Activated CD8-positive, alpha-beta memory T cell treated with anti-CD3 and anti-CD28 coated beads, Interleukin-2, amount 50 U/mL, for 4 hours (primary cell): ENCODE measurements around the gene DDIAS.
A peak's percentile ranks its signal among the peaks of the same experiment; 100 is the strongest.

Experiments used
- DNase-seq: peaks from one replicate; pipeline ENCODE4 v3.0.0-alpha.2; 2020

The DDIAS gene

DNA sequence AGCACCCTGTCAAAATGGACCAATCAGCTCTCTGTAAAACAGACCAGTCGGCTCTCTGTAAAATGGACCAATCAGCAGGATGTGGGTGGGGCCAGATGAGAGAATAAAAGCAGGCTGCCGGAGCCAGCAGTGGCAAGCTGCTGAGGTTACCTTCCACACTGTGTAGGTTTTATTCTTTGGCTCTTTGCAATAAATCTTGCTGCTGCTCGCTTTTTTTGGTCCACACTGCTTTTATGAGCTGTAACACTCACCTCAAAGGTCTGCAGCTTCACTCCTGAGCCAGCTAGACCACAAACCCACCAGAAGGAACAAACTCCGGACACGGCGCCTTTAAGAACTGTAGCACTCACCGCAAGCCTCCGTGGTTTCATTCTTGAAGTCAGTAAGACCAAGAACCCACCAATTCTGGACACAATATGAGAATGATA, 70.0 kb downstream of the DDIAS start:
- peak; percentile 31 for DNase-seq

DNA sequence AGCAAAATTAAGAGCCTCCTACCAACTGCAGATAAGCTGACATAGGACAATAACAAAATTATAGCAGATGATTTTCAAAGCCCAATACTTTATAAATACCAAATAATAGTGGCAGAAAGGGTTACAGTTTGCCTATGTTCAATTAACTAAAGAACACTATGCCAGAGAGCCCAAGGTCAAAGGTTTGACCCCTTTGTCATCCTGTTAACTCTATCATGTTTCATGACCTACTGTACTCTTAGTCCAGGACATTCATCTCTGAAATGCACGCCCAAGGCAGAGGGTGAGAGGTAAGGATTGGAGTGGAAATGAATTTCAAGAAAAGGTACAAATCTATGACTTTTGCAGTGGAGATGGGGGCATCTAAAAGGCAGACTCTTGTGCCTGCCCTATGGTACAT, 70.6 kb downstream of the DDIAS start:
- no peak for DNase-seq

DNA sequence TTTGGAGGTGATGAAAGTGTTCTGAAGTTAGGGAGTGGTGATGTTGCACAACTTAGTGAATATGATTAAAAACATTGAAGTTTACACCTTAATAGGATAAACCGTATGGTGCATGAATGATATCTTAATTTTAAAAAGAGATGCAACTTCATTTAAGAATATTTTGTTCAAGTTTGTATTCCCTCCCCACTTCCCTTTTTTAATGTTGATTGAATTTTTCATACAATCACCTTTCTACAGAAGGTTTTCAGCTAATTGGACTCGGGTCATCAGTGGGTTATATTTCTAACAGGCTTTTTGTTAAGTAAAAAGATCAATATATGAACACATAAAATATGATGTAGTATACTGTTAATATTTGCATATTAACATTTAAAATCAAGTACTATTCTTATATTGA, 72.6 kb downstream of the DDIAS start:
- DNase-seq = no peak

DNA sequence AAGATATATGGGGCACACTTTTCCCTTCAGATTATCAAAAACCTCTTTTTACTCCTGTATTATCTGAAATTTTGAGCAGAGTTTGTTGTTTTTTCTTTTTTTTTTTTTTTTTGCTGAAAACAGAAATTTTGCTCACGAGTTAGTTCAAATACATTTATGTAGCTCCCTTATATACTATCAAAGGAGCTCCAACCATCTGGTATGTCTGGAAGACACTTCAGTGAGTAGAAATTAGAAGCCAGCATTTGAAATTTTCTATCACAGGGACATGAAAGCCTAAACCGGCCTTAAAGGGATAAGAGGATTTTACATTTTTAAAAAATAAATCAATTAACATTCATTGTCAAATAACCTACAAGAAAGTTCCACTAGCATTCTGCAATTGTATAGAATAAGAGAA, 73.3 kb downstream of the DDIAS start:
- no peak for DNase-seq

DNA sequence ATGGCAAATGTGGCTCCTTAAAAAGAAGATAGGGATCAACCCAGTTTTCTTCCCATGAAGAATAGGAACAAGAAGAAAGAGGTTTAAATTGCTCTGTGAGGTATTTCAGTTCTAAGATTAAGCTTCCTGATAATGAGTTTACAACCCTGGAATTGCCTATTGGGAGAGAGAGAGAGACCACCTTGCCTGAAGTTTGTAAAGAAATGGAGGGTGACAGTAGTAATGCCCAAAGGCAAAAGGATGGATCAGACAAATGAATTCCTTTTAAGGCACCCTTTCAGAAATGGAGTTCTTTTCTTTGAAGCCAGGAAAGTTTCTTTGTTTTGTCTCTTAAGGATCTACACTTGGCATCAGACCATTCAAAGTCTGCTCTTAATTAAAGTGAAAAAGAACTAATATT, 74.3 kb downstream of the DDIAS start:
- DNase-seq = no peak

DNA sequence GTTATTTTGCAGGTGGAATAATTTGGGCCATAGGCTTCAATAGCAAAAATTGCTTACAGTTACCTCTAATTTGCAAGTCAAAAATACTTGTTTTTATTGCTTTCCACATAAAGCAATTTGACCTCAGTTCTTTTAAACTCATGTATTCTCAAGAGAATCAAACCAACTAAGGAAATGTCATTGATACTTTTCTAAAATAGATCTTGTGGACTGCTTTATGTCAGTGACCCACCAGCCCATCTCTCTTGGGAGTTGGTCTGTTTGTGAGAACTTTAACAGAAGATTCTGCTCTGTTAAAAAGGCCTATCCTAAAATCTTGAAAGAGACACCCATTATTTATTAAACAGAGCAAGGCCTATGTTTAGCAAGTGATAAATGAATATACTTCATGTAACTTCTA, 75.2 kb downstream of the DDIAS start:
- DNase-seq = no peak

DNA sequence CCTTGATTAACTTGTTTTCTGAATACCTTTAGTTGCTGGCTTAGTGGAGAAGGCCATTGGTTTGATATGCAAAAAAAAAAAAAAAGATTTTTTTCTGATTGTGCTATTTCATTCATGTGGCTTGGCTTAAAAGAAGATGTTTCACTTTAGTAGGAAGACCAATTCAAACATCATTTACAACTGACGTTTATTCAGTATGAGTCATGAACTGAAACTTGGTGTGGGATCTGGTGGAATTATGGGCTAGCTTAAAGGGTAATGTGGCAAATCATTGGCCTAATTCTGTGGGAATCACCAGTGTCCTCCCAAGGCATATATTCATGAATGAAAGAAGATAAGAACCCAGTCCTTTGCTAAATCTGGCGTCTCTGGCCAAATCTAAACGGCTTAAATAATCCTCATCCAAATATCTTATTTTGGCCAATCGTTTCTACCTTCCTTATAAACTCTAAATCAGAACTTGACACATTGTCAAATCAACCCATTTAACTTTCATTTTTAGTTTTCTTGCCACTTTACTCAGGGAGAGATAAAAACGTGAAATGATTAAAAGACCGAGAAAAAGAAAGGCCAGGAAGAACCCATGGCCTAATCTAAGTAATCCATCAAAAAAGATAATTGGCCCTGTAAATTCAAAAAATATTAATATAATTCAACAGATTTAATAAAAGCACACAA, 77.0 kb downstream of the DDIAS start:
- DNase-seq = no peak

DNA sequence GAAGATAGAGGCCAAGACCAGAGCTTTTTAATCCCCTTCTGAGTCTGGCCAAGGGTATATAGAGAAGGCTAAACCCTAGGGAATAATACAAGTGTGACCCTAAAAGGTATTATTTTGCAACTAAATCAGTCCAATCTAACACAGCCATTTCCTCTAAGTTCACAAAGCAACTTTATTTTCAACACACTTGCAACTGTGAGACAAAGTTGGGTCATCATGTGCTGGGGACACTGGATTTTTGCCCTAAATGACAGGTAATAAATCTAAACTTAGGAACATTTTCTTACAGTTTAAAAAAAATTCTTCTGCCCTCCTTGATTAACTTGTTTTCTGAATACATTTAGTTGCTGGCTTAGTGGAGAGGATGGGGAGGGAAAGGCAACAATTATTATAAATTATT, 78.3 kb downstream of the DDIAS start:
- no peak for DNase-seq

DNA sequence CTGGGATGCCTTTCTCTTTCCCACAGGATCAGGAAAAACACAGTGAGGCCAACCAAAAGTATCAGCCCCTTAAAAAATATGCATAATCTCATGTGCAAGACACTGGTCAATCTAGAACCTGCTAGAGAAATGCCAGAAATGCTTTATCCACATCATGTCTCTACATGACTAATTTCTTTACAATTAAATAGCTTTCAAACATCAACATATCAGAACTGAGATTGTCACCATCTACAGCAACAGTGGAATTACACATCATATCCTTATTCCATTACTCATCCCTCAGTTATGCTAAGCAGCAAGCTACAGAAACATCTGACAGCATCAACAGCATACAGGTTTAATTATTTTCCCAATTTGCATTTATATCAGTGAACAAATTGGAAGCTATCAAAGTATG, 78.8 kb downstream of the DDIAS start:
- no peak for DNase-seq

DNA sequence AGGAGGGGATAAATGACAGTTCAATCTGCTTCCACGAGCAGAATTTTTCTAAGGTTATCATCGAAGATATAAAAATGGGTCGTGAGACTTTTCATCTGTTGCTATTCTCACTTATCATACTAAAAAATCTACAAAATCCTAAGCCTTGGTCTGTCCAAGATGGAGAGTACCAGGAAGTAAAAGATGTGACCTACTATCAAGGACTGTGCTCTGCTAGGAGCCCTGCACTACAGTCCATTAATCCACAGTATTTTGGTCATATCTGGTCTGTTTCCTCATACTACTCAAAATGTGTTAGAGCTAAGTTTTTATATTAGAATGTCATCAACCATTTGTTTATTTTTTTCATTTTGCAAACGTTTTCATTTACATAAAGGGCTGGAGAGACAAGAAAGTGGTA, 79.4 kb downstream of the DDIAS start:
- no peak for DNase-seq

DNA sequence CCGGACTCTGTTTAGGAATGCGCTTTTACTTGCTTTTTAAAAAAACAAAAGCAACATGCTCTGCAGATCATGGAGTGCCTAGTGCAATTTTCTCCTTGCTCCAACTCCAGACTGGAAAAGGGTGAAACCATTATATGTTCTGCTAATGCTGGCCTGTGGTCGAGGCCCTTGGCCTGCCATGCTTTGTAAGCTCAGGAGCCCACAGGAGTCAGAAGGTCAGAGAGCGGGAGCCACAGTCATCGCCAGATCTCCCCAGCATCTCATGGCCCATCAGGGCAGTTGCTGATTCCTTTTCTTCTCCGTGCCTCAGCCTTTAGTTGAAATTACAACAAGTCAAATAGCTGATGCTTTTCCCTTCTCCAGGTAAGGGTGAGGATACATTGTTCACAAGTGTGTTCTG, 80.3 kb downstream of the DDIAS start:
- DNase-seq = no peak
